Stomach (tissue), 4 donors: Measurements from ENCODE around the gene NDUFB7.

ENCODE experiments used
- EP300 ChIP-seq: sonication (generic); formaldehyde crosslinking; IDR thresholded peaks from one replicate; pipeline ENCODE4 v1.6.1; 2017; ENCODE audit warnings: antibody characterized with exemption
- POLR2A ChIP-seq, 4 donors: fragments of 450-650 bp; IDR thresholded peaks; one replicate each; pipeline ENCODE4 v1.6.1; 2016; ENCODE audit warnings: antibody characterized with exemption in 4 of 4, control low read depth in 2 of 4, mild to moderate bottlenecking in 1 of 4, moderate library complexity in 1 of 4
- TF ChIP-seq, protein P1 (sequence below), 7 experiments: fragments of 450-650 bp in 4 of 7; fragments of 200-600 bp in 3 of 7; sonication (generic) in 3 of 7; IDR thresholded peaks; one replicate each; pipeline ENCODE4 v1.5.1; 2016 to 2019; ENCODE audit warnings: antibody characterized with exemption in 7 of 7, control low read depth in 2 of 7, mild to moderate bottlenecking in 1 of 7

DNA sequence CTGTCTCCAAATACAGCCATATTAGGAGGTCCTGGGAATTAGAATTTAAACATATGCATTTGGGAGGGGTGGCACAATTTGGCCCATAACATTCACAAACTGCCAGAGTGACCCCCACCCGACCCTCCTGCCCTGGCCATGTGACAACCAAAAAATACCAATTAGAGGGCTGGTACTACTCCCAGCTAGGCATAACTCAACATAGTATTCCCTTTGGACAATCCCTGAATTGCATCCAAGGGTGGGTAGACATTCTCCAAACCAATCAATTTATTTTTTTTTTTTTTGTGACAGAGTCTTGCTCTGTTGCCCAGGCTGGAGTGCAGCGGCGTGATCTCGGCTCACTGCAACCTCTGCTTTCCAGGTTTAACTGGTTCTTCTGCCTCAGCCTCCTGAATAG, 40.8 kb upstream of the NDUFB7 start:
- TF ChIP-seq, protein P1, sequence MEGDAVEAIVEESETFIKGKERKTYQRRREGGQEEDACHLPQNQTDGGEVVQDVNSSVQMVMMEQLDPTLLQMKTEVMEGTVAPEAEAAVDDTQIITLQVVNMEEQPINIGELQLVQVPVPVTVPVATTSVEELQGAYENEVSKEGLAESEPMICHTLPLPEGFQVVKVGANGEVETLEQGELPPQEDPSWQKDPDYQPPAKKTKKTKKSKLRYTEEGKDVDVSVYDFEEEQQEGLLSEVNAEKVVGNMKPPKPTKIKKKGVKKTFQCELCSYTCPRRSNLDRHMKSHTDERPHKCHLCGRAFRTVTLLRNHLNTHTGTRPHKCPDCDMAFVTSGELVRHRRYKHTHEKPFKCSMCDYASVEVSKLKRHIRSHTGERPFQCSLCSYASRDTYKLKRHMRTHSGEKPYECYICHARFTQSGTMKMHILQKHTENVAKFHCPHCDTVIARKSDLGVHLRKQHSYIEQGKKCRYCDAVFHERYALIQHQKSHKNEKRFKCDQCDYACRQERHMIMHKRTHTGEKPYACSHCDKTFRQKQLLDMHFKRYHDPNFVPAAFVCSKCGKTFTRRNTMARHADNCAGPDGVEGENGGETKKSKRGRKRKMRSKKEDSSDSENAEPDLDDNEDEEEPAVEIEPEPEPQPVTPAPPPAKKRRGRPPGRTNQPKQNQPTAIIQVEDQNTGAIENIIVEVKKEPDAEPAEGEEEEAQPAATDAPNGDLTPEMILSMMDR (IDR thresholded peaks at IDR 0.05): no peak
- TF ChIP-seq EP300 (no peak), POLR2A (IDR thresholded peaks at IDR 0.05) (no peak)
